ENCODE measurements around the gene KDM2A. TPM values are rescaled to one million over a fixed set of nuclear protein-coding genes. Genes with fewer than 3 reads are reported as not detected.

The KDM2A gene
- total and polyA plus RNA-seq, 5 donors, result 27.1 to 49.8 (median 46.0) TPM

GRCh38 chr11:67268081-67268961 is 149.3 kb downstream of the KDM2A start:
- Histone ChIP-seq H3K27ac (ENCODE audit: low read length) (peak overlapping the region; percentile 31), H3K27me3 (ENCODE audit: control insufficient read depth, insufficient read depth) (no peaks in the 10 kb centered on the region), H3K4me1 (ENCODE audit: control insufficient read depth, insufficient read depth, low read length) (peaks cover 33% of the 10 kb centered on the region), H3K4me3 (ENCODE audit: low read length) (no peak overlapping the region), H3K9me3 (ENCODE audit: control insufficient read depth, low read length) (no peaks in the 10 kb centered on the region)
- WGBS, result 48% methylated on average over 21 of the region's 21 CpGs
- DNase-seq (peak; percentile 31 to 63 (median 50)), ATAC-seq (no peak)
- intact Hi-C loops (cut with DNase I), result loop anchor here in 1 of 4 donors (5.0 kb wide), 1 partner anchor 49 kb away; no protein-coding TSS in a partner anchor

DNA sequence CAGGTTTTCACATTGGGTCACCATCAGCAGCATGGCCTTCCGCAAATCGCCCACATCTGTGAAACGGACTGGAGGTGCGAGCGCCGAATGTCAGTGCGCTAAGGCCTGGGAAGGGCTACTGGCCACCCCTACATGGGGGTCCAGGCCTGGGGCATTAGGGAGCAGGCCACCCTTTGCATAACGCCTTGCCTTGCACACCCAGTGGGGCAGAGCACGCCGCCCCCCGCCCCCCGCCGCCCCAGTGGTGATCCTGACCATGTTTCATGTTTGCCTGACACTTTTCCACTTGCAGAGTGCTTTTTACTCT is 149.9 kb downstream of the KDM2A start:
- ATAC-seq (no peak), DNase-seq (peak; percentile 12 to 53 (median 47))
- H3K27ac ChIP-seq (ENCODE audit: low read length), result peak overlapping the region; percentile 3
- intact Hi-C loops (cut with DNase I), result loop anchor here in 1 of 4 donors (5.0 kb wide), 1 partner anchor 48 kb away; no protein-coding TSS in a partner anchor
- H3K4me1 ChIP-seq (ENCODE audit: control insufficient read depth, insufficient read depth, low read length), result peaks cover 36% of the 10 kb centered on the region
- no peaks in the 10 kb centered on the region for H3K9me3 ChIP-seq (ENCODE audit: control insufficient read depth, low read length)
- WGBS, result 83% methylated on average over 13 of the region's 13 CpGs
- H3K4me3 ChIP-seq (ENCODE audit: low read length), result no peak overlapping the region
- no peaks in the 10 kb centered on the region for H3K27me3 ChIP-seq (ENCODE audit: control insufficient read depth, insufficient read depth)

- peak overlapping the region; percentile 3 for H3K4me3 ChIP-seq (ENCODE audit: low read length)
- intact Hi-C loops (cut with DNase I), result loop anchor here in 1 of 4 donors (5.0 kb wide), 1 partner anchor 48 kb away; no protein-coding TSS in a partner anchor
- DNase-seq (peak; percentile 43 to 79 (median 64)), ATAC-seq (no peak)
- peaks cover 38% of the 10 kb centered on the region for H3K4me1 ChIP-seq (ENCODE audit: control insufficient read depth, insufficient read depth, low read length)
- 22% methylated on average over 15 of the region's 15 CpGs for WGBS
- no peaks in the 10 kb centered on the region for H3K9me3 ChIP-seq (ENCODE audit: control insufficient read depth, low read length)
- peak overlapping the region; percentile 40 for H3K27ac ChIP-seq (ENCODE audit: low read length)
- H3K27me3 ChIP-seq (ENCODE audit: control insufficient read depth, insufficient read depth), result no peaks in the 10 kb centered on the region
Measured at GRCh38 chr11:67269401-67270255, 150.6 kb downstream of the KDM2A start.

- WGBS, result 33% methylated on average over 28 of the region's 28 CpGs
- no peaks in the 10 kb centered on the region for H3K27me3 ChIP-seq (ENCODE audit: control insufficient read depth, insufficient read depth)
- DNase-seq (peak; percentile 60 to 84 (median 83)), ATAC-seq (peak; percentile 2 to 14)
- intact Hi-C loops (cut with DNase I), result no loop called here
- peak overlapping the region; percentile 3 for H3K4me3 ChIP-seq (ENCODE audit: low read length)
- H3K9me3 ChIP-seq (ENCODE audit: control insufficient read depth, low read length), result no peaks in the 10 kb centered on the region
- peaks cover 46% of the 10 kb centered on the region for H3K4me1 ChIP-seq (ENCODE audit: control insufficient read depth, insufficient read depth, low read length)
- H3K27ac ChIP-seq (ENCODE audit: low read length), result peak overlapping the region; percentile 40
Measured at GRCh38 chr11:67270256-67271204, 151.5 kb downstream of the KDM2A start.

GRCh38 chr11:67271205-67271540 is 152.1 kb downstream of the KDM2A start:
- H3K9me3 ChIP-seq (ENCODE audit: control insufficient read depth, low read length), result no peaks in the 10 kb centered on the region
- H3K4me1 ChIP-seq (ENCODE audit: control insufficient read depth, insufficient read depth, low read length), result peaks cover 53% of the 10 kb centered on the region
- no peak overlapping the region for H3K27ac ChIP-seq (ENCODE audit: low read length)
- intact Hi-C loops (cut with DNase I), result no loop called here
- DNase-seq, result no peak
- 54% methylated on average over 5 of the region's 5 CpGs for WGBS
- ATAC-seq, result no peak
- H3K4me3 ChIP-seq (ENCODE audit: low read length), result no peak overlapping the region
- H3K27me3 ChIP-seq (ENCODE audit: control insufficient read depth, insufficient read depth), result no peaks in the 10 kb centered on the region

DNA sequence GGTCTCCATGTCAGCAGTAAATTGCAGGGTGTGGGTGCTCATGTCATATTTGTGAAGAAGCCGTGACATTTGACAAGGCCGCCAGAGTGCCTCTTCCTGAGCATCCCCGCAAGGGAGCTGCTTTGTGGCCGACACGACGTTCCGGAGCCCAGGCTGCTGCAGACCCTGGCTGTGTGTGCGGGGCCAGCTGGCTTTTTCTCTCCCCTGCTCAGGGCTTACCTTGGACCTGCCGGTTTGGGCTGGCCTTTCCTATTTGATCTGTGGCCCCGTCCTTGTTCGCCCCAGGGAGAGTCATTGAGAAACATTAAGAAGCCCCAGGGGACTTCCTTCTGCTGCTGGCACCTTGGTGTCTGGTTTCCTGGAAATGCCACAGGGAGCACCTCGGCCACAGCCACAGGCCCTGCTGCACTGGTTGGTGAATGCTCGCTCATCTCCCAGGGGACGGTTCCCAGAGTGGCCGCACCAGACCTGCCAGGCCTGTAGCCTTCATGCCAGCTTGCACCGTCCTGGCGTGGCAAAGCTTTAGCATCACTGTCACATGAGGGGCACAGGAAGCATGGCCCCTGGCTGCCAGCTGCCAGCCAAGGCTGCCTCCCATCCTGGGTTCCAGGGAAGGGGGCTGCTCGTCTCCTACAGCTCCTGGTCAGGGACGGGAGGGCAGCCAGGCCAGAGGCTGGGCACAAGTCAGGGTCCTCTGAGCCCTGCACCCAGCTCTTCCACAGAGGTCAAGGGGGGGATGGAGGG is 152.7 kb downstream of the KDM2A start:
- WGBS, result 46% methylated on average over 19 of the region's 19 CpGs
- no peaks in the 10 kb centered on the region for H3K27me3 ChIP-seq (ENCODE audit: control insufficient read depth, insufficient read depth)
- ATAC-seq (no peak), DNase-seq (peak; percentile 39 to 71 (median 64))
- H3K4me3 ChIP-seq (ENCODE audit: low read length), result no peak overlapping the region
- H3K27ac ChIP-seq (ENCODE audit: low read length), result peak overlapping the region; percentile 37
- no peaks in the 10 kb centered on the region for H3K9me3 ChIP-seq (ENCODE audit: control insufficient read depth, low read length)
- peaks cover 56% of the 10 kb centered on the region for H3K4me1 ChIP-seq (ENCODE audit: control insufficient read depth, insufficient read depth, low read length)
- intact Hi-C loops (cut with DNase I), result no loop called here

- WGBS, result 46% methylated on average over 23 of the region's 23 CpGs
- no peaks in the 10 kb centered on the region for H3K9me3 ChIP-seq (ENCODE audit: control insufficient read depth, low read length)
- intact Hi-C loops (cut with DNase I), result no loop called here
- ATAC-seq (no peak), DNase-seq (peak; percentile 20 to 69 (median 61))
- H3K27ac ChIP-seq (ENCODE audit: low read length), result peak overlapping the region; percentile 62
- no peak overlapping the region for H3K4me3 ChIP-seq (ENCODE audit: low read length)
- H3K27me3 ChIP-seq (ENCODE audit: control insufficient read depth, insufficient read depth), result no peaks in the 10 kb centered on the region
- peaks cover 60% of the 10 kb centered on the region for H3K4me1 ChIP-seq (ENCODE audit: control insufficient read depth, insufficient read depth, low read length)
Measured at GRCh38 chr11:67272327-67273259, 153.5 kb downstream of the KDM2A start.

GRCh38 chr11:67273260-67273990 is 154.4 kb downstream of the KDM2A start:
- 29% methylated on average over 14 of the region's 14 CpGs for WGBS
- Histone ChIP-seq H3K4me3 (ENCODE audit: low read length) (no peak overlapping the region), H3K27me3 (ENCODE audit: control insufficient read depth, insufficient read depth) (no peaks in the 10 kb centered on the region), H3K4me1 (ENCODE audit: control insufficient read depth, insufficient read depth, low read length) (peaks cover 60% of the 10 kb centered on the region), H3K27ac (ENCODE audit: low read length) (peak overlapping the region; percentile 71), H3K9me3 (ENCODE audit: control insufficient read depth, low read length) (no peaks in the 10 kb centered on the region)
- no peak for ATAC-seq
- intact Hi-C loops (cut with DNase I), result no loop called here
- DNase-seq, result peak; percentile 29 to 76 (median 68)
